Pancreas (tissue), 10 donors: ENCODE measurements around the gene PRKACB. TPM values are rescaled to one million over a fixed set of nuclear protein-coding genes. Genes with fewer than 3 reads are reported as not detected.

Experiments
- ATAC-seq, 4 donors: fragments of 200-7000 bp; cut with Tn5 transposase; one replicate each; pipeline versions ENCODE4 v1.8.0 to v1.9.1; 2020; ENCODE audit warnings: mild to moderate bottlenecking in 4 of 4, moderate library complexity in 4 of 4
- DNase-seq, 6 donors: peaks; one replicate each; pipeline ENCODE4 v3.0.0-alpha.2; 2020
- FAIRE-seq: peaks from 2 replicates; lab custom pipeline; 2012; peaks lifted over from hg19 to GRCh38; lab: Jason Lieb, UNC
- H3K27ac ChIP-seq, 4 donors: fragments of 200-600 bp; sonication (generic); 1 replicate in 3 of 4; 2 replicates in 1 of 4; pipeline versions ENCODE4 v1.5.0 to v1.8.0; 2020
- H3K27me3 ChIP-seq, 4 donors: fragments of 200-600 bp; one replicate each; pipeline ENCODE4 v1.8.0; 2021
- H3K36me3 ChIP-seq, 3 donors: fragments of 200-600 bp; sonication (generic) in 1 of 3; one replicate each; pipeline versions ENCODE4 v1.5.0 to v1.8.0; 2020 to 2021
- H3K4me1 ChIP-seq, 3 donors: fragments of 200-600 bp; one replicate each; pipeline ENCODE4 v1.8.0; 2021
- H3K4me3 ChIP-seq, 4 donors: fragments of 200-600 bp; sonication (generic) in 2 of 4; one replicate each; pipeline versions ENCODE4 v1.5.0 to v1.8.0; 2020 to 2021
- H3K9me3 ChIP-seq, 4 donors: fragments of 200-600 bp; one replicate each; pipeline ENCODE4 v1.8.0; 2021
- CTCF ChIP-seq, 4 donors: fragments of 200-600 bp; sonication (generic) in 3 of 4; IDR thresholded peaks; one replicate each; pipeline versions ENCODE4 v1.5.0 to v1.8.0; 2021; ENCODE audit warnings: antibody characterized with exemption in 4 of 4
- WGBS, 2 donors: extraction: QIAGEN DNeasy Blood & Tissue Kit; methylation state at CpG; one replicate each; pipeline ENCODE4 v1.1.7; 2013; 5-methylcytosine and 5-hydroxymethylcytosine counted together
- intact Hi-C, 3 donors: fragments of 100-400 bp; cut with DNase I; formaldehyde crosslinking; loops; one replicate each; pipeline versions ENCODE4 v1.11.1 to v1.14.2; 2022
- polyA plus RNA-seq, 2 donors: library from polyadenylated mRNA; stranded (reverse); fragments of 200-250 nt; gene quantifications; one replicate each; pipeline ENCODE4 v1.2.3, GENCODE V29; 2013
- total RNA-seq, 6 donors: library from RNA; stranded (reverse); fragmentation: NEBNext Ultra II Directional in 4 of 6; extraction: Animal tissue kit (Norgen Biotek cat#: 25700) in 4 of 6; gene quantifications; one replicate each; pipeline versions ENCODE4 v1.2.1 to v1.2.4, GENCODE V29; 2021 to 2023
- donor health status: healthy with polysubstance abuse.
- donor health status: DM: no; HTN: no; CAD: no; lungs with moderate emphysema.
- donor health status: DM: no; HTN: no; CAD: no.
- donor health status: control.
- donor health status: control.
- donor health status: Bipolar disorder and iron deficiency.
- donor health status: DM: yes; HTN: yes; CAD: no.
- donor health status: DM: no; HTN: no; CAD: no.
- donor health status: DM: no; HTN: no; CAD: no.
- donor health status: DM: yes; HTN: yes; CAD: no.

Gene PRKACB
- total and polyA plus RNA-seq, 8 donors, result 7.3 to 29.7 (median 14.0) TPM

GRCh38 chr1:84246213-84246612, 102.1 kb downstream of the PRKACB start:
- no peak for TF ChIP-seq CTCF (IDR thresholded peaks at IDR 0.05)
- no peak for DNase-seq
- Histone ChIP-seq H3K36me3 (no peaks in the 10 kb centered on the region), H3K9me3 (no peaks in the 10 kb centered on the region), H3K27ac (peak overlapping the region in 2 of 4 donors; percentile 33 to 41), H3K27me3 (no peaks in the 10 kb centered on the region), H3K4me3 (no peak overlapping the region), H3K4me1 (peaks cover 0 to 7% (median 6%) of the 10 kb centered on the region in 3 donors)
- peak in 2 of 4 donors; percentile 27 to 37 for ATAC-seq
- intact Hi-C loops, result no loop called here
- no peak for FAIRE-seq
- 32 to 61% methylated on average over 4 of the region's 4 CpGs for WGBS, 2 donors

DNA sequence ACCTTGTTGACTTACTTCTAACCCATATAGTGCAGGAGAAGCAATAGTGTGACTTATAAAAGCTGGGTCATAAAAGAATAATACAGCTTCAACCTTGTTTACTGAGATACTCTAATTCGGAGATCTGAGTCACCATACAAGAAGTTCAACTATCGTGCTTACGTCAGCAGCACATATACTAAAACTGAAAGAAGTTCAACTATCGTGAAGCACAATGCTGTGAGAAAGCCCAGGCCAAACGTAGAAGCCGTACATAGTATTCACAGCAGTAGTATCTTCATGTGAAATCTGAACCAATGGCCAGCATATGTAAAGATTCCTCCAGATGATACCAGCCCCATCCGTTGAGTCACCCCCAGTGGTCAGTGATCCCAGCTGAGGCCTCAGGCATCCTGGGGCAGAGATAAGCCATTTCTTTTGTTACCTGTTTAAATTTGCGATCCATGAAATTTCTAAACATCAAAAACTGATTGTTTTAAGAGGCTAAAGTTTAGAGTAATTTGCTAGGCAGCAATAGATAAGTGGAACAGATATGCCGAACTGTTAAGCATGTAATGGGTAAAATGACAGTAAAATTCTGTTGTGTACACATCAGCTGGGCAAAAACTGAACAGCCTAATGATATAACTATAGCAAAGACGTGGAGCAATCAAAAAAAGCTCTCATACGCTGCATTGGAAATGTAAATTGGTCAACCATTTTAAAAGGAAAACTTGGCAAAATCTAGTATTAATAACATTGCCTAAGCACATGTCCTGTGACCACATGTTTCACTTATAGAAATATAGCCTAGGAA, 103.6 kb downstream of the PRKACB start:
- intact Hi-C loops, result no loop called here
- WGBS, 2 donors, result 92 to 95% methylated on average over 11 of the region's 11 CpGs
- no peak for ATAC-seq
- Histone ChIP-seq H3K4me1 (peaks cover 0 to 7% (median 6%) of the 10 kb centered on the region in 3 donors), H3K9me3 (no peaks in the 10 kb centered on the region), H3K27me3 (no peaks in the 10 kb centered on the region), H3K27ac (no peak overlapping the region), H3K4me3 (no peak overlapping the region), H3K36me3 (no peaks in the 10 kb centered on the region)
- no peak for DNase-seq
- FAIRE-seq, result peak; percentile 9
- no peak for TF ChIP-seq CTCF (IDR thresholded peaks at IDR 0.05)

- intact Hi-C loops, result no loop called here
- Histone ChIP-seq H3K27ac (no peak overlapping the region), H3K4me3 (no peak overlapping the region), H3K4me1 (peaks cover 0 to 12% (median 1%) of the 10 kb centered on the region in 3 donors), H3K36me3 (no peaks in the 10 kb centered on the region), H3K9me3 (no peaks in the 10 kb centered on the region), H3K27me3 (no peaks in the 10 kb centered on the region)
- no peak for DNase-seq
- FAIRE-seq, result no peak
- no peak for TF ChIP-seq CTCF (IDR thresholded peaks at IDR 0.05)
- no peak for ATAC-seq
- WGBS, 2 donors, result 93 to 97% methylated on average over 2 of the region's 2 CpGs
Measured at GRCh38 chr1:84250668-84251067, 106.6 kb downstream of the PRKACB start.

DNA sequence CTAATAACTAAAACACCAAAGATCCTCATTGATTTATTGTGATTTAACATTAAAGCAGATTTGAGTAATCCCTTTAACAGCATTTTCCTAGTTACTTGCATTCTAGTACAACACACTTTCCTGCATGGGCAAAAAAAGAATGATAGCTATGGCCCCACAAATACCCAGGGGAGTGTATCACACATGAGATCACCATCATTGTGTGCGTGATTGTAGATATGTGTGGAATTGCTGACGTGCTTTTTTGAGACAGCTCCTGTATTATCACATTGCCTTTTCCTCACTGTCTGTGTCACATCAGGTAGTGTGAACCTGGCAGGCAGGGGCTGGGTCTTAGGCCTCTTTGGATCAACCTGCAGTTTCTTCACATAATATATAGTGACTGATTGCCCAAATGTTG, 109.0 kb downstream of the PRKACB start:
- Histone ChIP-seq H3K27me3 (no peaks in the 10 kb centered on the region), H3K4me1 (peaks cover 0 to 6% (median 0%) of the 10 kb centered on the region in 3 donors), H3K36me3 (no peaks in the 10 kb centered on the region), H3K9me3 (no peaks in the 10 kb centered on the region), H3K27ac (peak overlapping the region in 2 of 4 donors; percentile 49 to 70), H3K4me3 (no peak overlapping the region)
- TF ChIP-seq CTCF (IDR thresholded peaks at IDR 0.05), result no peak
- ATAC-seq (no peak), DNase-seq (no peak), FAIRE-seq (no peak)
- WGBS, 2 donors, result 80 to 86% methylated on average over 2 of the region's 2 CpGs
- intact Hi-C loops, result no loop called here

DNA sequence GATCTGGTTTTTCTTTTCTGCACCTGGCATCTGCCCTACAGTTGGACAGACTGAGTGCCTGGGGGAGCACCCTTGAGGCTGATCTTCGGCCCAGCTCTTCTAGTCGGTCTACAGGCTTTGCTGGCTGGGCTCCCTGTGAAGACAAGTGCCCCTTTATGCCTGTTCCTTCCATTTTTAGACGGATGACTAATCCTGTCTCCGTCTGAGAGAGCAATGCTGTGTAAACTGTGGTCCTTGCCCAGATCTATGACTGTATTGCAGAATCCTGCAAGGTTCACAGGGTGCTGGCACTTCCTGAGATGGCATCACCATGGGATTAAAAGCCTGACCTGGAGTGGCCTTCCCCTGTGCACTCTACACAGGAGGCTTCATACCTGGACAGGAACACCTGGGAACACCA, 109.8 kb downstream of the PRKACB start:
- Histone ChIP-seq H3K4me3 (no peak overlapping the region), H3K27me3 (no peaks in the 10 kb centered on the region), H3K36me3 (no peaks in the 10 kb centered on the region), H3K9me3 (no peaks in the 10 kb centered on the region), H3K4me1 (peaks cover 0 to 6% (median 0%) of the 10 kb centered on the region in 3 donors), H3K27ac (peak overlapping the region in 2 of 4 donors; percentile 49 to 70)
- peak; percentile 79 to 97 (median 94) for ATAC-seq
- FAIRE-seq, result no peak
- intact Hi-C loops, result no loop called here
- WGBS, 2 donors, result 33 to 48% methylated on average over 4 of the region's 4 CpGs
- TF ChIP-seq CTCF (IDR thresholded peaks at IDR 0.05), result no peak
- peak in 5 of 6 donors; percentile 23 to 64 (median 58) for DNase-seq
